Dedifferentiated amniotic fluid mesenchymal stem cell (primary cell): ENCODE measurements around the gene GALNT2.

ENCODE experiments used
- DNase-seq: peaks from one replicate; pipeline ENCODE4 v3.0.0-alpha.2; 2016; ENCODE audit errors: extremely low spot score

GALNT2 gene

GRCh38 chr1:230277201-230278025, 210.4 kb downstream of the GALNT2 start:
- no peak for DNase-seq

DNA sequence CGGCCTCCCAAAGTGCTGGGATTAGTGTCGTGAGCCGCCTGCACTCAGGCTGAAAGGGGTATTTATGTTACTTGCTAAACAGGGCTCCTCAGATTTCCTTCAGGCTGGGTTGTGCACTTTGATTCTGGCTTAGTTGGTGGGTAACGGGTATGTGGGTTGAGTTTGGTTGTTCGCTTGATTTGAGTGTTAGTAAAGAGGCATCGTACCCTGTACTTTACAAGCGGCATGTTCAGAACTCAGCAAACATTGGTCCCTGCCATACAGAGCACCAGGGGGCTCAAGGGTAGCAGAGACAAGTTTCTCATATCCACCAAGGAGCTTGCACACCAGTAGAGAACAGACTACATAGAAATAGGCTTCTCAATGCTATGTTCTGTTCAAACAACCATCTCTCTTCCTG, 211.3 kb downstream of the GALNT2 start:
- DNase-seq, result no peak

DNA sequence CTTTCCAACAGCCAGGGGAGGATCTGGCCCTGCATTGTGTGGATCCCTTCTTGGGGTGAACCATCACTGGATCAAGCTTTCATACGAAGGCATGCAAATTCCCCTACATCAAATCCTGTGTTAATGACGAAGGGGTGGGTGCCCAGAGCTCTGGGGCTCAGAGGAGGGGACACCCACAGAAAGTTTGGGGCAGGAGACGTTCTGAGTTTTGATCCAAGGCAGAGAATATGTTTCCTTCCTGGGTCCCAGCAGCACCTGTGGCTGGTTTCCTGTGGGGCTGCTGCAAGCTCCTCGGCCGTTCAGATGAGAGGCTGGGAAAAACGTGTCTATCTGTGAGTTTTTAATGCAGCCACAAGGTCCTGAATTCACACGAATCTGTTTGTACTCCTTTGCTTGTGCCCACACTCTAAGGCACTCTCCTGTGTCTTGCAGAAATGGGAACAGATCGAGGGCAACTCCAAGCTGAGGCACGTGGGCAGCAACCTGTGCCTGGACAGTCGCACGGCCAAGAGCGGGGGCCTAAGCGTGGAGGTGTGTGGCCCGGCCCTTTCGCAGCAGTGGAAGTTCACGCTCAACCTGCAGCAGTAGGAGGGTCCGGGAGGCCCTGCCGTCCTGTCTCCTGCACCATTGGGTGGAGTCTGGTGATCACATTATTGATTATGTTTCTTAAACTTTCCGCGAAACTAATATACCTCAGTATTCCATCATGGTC, 212.0 kb downstream of the GALNT2 start:
- no peak for DNase-seq

DNA sequence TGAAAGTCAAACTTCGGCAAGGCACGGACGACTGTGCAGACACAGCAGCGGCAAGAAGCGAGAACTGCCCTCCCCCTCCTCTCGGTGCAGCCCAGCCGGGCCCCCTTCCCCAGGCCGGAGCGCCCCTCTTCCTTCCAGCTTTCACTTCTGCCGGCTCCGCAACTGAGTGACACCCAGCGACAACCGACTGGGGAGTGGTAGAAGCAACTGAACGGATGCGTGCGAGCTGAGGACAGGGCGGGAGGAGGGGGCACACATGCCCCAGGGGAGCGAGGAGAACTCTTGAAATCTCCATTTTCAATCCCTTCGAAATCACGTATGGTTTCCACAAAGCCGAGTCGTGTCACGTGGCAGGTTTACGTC, 212.5 kb downstream of the GALNT2 start:
- no peak for DNase-seq

DNA sequence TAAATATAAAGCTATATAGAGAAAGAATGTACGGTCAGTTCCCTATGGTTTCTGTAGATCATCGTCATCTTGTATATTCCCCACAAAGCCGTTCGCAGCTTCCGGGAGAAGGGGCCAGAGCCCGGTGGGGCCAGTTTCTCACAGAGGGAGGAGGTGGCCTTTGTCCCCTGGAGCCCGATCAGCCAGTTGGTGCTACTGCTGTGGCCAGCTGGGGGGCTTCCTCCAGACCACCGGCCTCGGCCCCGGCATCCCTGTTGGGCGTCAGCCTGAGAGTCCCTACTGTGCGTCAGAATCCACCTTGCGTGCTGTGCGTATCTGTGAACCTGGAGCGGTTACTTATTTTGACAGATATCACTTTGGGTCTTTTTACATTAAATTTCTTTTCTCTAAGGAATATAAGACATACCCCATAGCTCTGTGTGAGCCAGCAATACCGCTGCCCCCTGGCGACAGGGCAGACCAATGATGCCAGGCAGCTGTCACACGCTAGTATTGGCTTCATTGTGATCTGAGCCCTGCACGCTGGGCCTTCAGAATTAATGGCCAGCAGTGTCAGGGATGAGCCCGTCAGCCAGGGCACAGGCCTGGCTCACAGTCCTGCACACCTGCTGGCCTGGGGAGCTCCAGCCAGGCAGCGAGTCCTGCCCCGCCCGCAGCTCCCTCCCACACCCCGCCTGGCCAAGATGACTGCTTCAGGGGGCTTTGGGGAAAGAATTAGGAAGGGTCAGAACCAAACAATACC, 213.2 kb downstream of the GALNT2 start:
- no peak for DNase-seq

DNA sequence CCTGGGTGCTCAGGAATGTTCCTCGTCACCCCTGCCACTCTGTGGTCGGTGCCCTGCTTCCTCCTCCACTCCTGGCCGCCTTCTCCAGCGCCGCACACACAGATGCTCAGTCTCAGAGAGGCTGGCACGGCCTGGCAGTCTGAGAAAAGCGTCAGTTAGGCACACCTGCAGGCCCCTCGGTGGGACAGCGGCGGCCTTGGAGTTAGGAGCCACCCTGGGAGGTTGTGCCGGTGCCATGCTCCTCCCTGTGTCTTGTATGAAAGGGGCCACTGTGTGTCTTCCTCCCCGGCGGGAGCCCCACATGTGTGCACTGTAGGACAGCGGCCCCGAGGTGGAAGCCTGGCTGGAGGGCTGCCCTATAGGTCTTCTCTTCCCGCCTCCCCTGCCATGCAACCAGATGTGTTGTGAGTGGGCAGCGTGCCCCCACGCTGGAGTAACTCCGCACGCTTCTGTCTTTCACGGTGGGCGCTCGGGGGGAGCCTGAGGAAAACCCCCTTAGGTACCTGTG, 213.9 kb downstream of the GALNT2 start:
- DNase-seq, result no peak

DNA sequence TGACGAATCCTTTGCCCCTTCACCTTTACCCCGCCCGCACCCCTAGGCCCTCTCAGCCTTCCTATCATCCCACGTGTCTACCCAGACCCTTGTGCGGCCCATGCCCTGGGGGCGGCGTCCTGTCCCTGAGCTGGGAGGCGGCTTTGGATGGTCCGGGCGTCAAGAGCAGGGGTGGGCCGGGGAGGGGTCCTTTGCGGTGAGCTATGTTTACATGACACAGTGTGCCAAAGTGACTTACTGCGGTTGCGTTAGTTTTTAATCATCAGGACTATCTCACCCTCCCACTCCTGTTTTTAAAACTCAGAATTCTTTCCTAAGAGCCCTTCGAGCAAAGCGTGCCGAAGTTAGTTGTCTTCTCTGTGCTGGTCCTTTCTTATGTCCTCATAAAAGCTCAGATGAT, 214.5 kb downstream of the GALNT2 start:
- DNase-seq, result no peak

DNA sequence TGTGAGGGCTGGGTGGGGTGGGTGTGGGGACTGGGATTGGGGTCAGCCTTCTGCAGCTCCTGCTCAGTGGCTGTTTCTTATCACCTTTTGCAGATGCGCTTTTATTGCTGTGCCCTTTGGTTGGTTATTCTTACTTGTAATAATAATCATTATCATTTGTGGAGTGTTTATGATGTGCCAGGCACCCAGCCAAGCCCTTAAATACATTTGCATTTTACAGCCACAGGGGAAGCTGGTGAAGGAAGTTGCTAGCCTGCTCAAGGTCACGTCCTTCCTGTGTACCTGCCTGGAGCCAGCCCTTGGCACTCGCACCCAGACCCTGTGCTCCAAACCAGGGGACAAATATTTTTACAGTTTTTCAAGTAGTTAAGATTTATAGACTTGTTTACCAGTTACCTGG, 215.1 kb downstream of the GALNT2 start:
- DNase-seq, result no peak

- no peak for DNase-seq
Measured at GRCh38 chr1:230283678-230284077, 216.6 kb downstream of the GALNT2 start.

DNA sequence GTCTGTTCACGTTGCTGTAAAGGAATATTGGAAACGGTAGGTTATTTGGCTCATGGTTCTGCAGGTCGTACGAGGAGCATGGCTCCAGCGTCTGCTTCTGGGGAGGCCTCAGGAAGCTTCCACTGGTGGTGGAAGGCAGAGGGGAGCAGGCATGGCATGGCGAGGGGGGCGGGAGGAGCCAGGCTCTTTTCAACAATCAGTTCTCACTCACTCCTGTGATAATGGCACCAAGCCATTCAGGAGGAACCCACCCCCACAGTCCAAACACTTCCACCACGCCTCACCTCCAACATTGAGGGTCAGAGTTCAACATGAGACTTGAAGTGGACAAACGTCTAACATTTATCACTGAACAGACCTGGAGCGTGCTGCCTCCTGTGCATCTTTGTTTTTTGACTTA, 217.9 kb downstream of the GALNT2 start:
- no peak for DNase-seq

DNA sequence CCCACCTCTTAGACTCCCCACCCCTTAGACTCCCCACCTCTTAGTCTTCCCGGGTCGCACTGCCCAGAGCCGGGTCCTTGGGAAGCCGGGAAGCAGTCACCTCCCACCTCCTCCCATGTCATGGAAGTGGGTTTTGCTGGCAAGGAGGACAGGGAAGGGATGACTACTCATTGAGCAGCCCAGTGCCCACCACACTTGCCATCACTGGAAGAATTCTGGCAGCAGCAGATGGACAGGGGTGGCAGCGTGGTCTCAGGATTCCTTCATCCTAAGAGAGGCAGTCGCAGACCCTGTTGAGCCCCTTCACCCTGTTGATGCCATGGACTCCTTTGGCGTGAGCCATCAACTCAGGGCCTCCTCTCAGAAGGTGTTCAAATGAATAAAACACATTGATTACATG, 218.3 kb downstream of the GALNT2 start:
- DNase-seq, result no peak

DNA sequence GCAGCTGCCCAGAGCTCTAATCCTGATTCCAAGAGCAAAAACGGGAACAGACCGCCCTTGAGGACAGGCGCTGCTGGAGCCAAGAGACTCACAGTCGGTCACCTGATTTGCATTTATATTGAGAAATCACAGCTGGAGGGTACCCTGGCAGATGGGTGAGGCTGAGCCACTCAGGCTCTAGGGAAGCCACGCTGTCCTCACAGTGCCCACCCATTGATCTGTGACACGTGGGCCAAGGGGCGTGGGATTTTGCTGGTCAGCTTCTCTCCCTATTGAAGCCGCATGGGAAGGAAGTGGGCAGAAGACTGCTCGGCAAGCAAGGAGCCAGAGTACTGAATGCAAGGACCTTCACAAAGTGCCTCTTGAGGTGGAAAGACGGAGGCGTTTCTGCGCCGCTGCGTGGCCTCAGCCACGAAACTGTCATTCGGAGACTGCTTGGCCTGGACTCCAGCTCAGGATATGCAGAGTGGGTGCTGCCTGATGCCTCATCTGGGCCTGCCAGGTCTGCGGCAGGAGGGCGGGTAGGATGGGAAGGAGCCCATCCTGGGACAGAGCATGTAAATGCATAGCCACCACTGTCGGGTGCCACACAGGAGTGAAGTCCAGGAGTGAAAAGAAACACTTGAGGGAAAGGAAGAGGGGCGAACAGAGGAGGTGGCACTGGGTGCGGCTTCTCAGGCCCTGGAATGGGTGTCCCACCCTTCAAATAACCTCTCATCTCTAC, 219.3 kb downstream of the GALNT2 start:
- no peak for DNase-seq

DNA sequence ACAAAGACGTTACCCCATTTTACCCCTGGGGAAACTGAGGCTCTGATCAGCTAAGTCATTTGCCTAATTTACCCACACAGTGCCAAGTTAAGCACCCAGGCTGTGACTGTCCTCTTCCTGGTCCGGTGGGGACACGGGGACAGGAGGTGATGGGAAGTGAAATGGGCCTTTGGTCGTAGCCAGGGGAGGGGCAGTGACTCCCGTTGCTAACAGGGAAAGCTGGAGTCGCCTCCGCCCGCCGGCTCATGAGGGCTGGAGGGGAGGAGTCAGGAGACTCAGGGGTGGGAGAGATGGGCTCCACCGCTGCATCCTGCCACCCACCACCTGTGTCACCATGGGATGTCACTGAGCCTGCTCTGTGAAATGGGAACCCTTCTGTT, 219.8 kb downstream of the GALNT2 start:
- no peak for DNase-seq

DNA sequence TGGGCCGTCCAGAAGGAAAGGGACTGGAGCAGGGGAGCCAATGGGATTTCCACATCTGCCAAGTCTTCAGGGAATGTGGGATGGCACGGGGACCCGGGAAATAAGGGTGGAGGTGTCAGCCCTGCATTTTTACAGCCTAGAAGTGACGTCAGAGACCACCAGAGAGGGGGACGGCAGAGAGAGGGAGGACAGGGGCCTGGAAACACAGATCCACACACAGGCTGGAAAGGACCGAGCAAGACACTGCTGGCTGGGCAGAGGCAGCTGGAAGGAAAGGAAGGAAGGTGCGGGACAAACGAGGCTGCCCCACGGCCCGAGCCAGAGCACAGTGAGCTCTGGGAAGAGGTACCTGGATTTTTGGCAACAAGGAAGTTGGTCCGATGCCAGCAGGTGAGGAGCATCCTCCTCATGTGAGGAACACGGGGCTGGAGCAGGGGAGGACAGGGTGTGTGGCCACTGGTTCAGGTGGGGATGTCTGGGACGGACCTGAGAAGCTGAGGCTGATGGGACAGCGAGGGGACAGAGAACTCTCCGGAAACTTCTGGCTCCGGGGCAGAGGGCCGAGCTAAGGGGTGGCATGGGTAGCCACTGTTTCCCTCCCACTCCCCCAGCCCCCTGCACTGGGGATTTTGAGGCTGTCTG, 220.8 kb downstream of the GALNT2 start:
- no peak for DNase-seq

GRCh38 chr1:230288641-230289349, 221.8 kb downstream of the GALNT2 start:
- DNase-seq, result no peak

DNA sequence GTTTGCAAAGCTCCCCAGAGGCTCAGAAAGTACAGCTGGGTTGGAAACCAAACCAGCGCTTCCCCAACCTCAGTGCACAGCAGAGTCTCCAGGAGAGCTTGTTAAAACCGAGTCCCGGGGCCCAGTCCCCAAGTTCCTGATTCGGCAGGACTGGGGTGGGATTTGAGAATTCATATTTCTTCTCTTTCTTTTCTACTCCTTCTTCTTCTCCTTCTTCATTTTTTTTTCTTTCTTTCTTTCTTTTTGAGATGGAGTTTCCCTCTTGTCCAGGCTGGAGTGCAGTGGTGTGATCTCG, 222.3 kb downstream of the GALNT2 start:
- DNase-seq, result no peak

- DNase-seq, result no peak
Measured at GRCh38 chr1:230291731-230292620, 224.9 kb downstream of the GALNT2 start.

- DNase-seq, result no peak
Measured at GRCh38 chr1:230292689-230293389, 225.8 kb downstream of the GALNT2 start.

DNA sequence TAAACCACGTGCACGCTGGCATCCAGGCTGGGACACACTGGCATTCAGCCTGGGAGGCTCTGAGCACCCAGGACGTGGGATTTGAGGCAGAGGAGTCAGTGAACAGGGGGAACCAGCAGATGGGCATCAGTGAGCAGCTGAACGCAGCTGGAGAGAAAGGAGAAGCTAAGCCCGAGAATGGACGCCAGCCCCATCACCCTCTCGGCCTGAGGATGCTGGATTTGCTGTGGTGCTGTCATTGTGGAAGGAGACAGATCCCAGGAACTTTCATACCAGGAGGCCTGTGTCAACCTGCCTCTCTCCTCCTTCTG, 226.3 kb downstream of the GALNT2 start:
- DNase-seq, result no peak

GRCh38 chr1:230295367-230295766, 228.3 kb downstream of the GALNT2 start:
- DNase-seq, result no peak
